NCI-H2171 treated with DMSO at 0.1 percent for 48 hours (cell line): Measurements from ENCODE around the gene ODF4.
A peak's percentile ranks its signal among the peaks of the same experiment; 100 is the strongest.
"Not testable (repeated sequence)": the region's sequence is repeated elsewhere in the genome, so short reads cannot be mapped to it uniquely, and the experiment has no call there.

Experiments used
- DNase-seq: peaks from one replicate; lab custom pipeline; 2025; lab: John Stamatoyannopoulos, UW

ODF4 gene

DNA sequence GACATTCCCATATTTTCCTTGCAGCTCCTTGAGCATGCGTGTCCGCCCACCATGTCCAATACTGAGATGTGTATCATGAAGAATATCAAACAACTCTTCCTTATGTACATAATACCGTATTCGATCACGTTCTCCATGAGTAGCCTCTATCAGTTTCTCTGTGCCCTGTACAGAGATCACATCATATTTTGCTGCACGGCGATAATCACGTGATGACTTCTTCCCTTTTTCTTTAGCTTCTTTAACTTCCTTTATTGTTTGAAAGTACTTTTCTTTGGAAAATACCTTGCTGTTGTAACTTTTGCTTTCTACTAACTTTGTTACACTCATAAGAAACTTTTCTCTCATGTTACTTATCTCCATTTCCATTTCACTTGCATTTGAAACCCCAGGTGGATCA is 30.3 kb downstream of the ODF4 start:
- DNase-seq = no peak

DNA sequence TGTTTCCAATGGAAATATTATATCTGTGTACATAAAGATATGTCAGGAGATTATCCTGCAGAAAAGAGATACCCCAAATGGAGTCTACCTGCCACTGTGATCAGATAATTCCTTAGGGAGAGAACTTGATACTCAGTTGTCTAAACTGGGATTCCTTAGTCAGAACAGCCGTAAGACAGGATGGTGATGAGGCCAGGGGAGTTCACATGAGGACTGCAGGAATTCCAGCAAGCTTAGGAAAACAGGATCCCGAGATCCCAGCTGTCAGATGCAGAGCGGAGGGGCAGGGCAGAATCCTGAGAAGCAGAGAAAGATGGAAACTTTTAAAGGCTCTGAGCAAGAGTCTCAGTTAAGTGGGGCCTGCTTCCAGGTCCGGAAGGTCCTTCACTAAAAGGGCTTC is 32.1 kb downstream of the ODF4 start:
- DNase-seq = peak; percentile 75

DNA sequence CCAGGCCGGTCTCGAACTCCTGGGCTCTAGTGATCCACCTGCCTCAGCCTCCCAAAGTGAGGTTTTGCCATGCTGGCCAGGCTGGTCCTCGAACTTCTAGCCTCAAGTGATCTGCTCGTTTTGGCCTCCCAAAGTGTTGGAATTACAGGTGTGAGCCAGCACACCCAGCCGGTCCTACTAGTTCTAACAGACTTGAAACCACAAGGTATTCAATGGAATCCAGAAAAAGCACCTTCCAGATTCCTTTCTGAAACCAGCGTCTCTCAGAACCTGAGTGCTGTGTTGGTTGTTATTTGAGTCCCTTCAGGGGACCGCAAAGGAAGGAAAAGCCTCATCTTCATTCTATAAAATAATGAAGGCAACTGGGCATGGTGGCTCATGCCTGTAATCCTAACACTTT is 32.8 kb downstream of the ODF4 start:
- no peak for DNase-seq

DNA sequence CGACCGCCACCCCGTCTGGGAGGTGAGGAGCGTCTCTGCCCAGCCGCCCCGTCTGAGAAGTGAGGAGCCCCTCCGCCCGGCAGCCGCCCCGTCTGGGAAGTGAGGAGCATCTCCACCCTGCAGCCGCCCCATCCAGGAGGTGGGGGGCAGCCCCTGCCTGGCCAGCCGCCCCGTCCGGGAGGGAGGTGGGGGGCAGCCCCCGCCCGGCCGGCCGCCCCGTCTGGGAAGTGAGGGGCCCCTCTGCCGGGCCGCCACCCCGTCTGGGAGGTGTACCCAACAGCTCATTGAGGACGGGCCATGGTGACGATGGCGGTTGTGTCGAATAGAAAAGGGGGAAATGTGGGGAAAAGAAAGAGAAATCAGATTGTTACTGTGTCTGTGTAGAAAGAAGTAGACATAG is 34.2 kb downstream of the ODF4 start:
- not testable (repeated sequence) for DNase-seq

- DNase-seq = peak; percentile 57
Measured at GRCh38 chr17:8375738-8376259, 36.2 kb downstream of the ODF4 start.

- peak; percentile 94 for DNase-seq
Measured at GRCh38 chr17:8376271-8377067, 36.8 kb downstream of the ODF4 start, which contains the start of gene KRABD2. TSS of gene KRABD2 (minus strand) at chr17:8376704.

- DNase-seq = no peak
Measured at GRCh38 chr17:8377422-8377821, 37.8 kb downstream of the ODF4 start.

DNA sequence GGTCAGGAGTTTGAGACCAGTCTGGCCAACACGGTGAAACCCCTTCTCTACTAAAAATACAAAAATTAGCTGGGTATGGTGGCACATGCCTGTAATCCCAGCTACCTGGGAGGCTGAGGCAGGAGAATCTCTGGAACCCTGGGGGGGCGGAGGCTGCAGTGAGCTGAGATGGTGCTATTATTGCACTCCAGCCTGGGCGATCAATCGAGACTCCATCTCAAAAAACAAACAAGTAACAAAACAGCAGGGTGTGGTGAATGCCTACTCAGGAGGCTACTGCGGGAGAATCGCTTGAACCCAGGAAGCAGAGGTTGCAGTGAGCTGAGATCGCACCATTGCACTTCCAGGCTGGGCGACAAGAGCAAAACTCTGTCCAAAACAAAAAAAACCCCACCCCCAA is 38.5 kb downstream of the ODF4 start:
- DNase-seq = not testable (repeated sequence)

- no peak for DNase-seq
Measured at GRCh38 chr17:8380049-8380448, 40.4 kb downstream of the ODF4 start.

DNA sequence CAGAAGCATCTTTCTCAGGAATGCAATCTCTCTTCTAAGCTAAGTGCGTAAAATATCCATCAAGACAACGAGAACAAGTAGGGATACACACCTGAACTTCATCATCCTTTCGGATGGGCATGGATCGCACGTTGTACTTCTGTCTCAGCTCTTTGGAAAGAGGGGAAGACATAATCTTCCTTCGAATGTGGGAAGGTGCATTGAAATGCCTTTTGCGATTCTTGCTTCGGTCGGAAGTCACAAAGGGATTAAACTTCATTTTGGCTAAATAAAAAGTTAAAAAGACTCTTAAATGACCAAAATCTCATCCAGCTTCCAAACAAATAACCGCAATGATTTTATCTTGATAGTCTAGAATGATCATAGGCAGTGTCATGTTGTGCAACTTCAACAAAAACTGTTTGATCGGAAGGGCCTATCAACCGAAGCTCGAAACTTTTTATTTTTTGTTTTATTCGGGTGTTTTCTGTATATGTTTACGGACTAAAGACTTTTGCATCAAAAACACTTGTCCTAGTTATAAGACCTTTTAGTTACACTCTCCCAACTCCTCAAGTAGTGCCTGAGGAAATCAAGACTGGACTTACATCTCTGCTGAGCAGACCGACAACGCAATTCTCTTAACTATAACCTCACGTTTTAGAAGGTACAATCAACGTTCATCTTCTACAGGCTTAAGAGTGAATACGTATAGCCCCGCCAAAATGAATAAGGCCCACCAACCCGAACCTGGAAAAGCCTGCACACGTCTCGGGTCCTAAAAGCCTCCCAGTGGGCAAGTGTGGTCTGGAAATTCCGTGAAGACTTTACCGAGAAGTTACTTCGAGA is 42.6 kb downstream of the ODF4 start:
- no peak for DNase-seq

GRCh38 chr17:8382880-8383142 is 43.2 kb downstream of the ODF4 start:
- DNase-seq = no peak

DNA sequence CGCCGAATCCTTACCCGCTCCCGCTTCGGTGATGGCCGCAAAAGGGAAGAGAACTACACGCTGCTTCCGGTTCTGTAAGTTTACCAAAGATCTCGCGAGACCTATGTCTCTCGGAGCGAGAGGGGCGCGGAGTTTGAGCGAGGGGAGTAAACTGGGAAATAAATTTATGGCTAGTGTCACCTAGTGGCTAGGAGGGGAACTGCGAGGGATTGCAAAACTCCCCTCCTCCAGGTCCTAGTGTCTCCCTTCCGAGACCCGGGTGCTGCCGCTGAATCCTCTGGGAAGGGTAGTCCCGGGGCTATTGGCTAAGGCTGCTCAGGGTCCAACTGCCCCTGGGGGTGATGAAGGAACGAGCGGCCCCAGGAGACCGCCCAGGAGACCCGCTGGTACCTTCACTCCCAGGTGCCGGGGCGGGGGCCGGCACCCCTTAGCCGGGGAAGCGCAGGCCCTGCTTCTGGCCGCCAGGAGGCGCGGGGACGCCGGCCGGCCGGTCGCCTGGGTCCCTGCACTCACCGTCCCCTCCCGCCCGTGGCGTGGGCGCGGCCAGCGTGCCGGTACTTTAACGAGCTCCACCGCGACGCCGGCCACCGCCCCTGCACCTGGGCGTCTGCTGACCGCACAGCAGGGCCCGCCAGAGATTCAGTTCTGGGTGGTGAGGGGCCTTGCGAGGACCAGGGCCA is 43.6 kb downstream of the ODF4 start, which contains the start of gene RPL26:
Gene RPL26 (minus strand): TSS at position 51 of the 680 bp plus-strand sequence. CDS start 883 bp downstream, outside the sequence.
- peak; percentile 99 for DNase-seq

DNA sequence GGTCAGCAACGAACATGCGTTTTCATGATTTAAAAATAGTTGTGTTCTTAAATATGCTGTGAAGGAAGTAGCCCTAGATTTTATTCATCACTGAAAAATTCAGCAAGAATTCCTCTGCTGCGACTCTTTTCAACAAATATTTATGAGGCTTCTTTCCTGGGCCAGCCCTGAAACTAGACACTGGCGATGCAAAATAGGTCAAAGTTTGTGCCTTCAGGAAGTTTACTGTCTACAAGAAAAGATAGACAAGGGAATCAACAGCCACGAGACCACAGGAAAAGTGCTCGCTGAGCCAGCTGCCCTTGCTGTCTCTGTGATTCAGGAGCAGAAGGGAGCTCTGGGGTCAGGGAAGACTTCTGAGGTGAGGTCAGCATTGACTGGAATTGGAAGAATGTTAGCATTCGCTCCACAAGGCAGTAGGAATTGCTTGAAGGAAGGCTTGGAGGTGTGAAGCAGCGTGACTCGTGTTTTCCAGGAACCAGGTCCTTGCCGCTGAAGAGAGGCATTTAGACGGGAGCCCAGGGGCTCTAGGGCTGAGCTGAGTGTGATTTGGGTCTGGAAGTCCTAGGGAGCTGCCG is 45.2 kb downstream of the ODF4 start:
- no peak for DNase-seq

GRCh38 chr17:8386841-8387240 is 47.2 kb downstream of the ODF4 start:
- DNase-seq = no peak

- DNase-seq = no peak
Measured at GRCh38 chr17:8387914-8388651, 48.4 kb downstream of the ODF4 start.

DNA sequence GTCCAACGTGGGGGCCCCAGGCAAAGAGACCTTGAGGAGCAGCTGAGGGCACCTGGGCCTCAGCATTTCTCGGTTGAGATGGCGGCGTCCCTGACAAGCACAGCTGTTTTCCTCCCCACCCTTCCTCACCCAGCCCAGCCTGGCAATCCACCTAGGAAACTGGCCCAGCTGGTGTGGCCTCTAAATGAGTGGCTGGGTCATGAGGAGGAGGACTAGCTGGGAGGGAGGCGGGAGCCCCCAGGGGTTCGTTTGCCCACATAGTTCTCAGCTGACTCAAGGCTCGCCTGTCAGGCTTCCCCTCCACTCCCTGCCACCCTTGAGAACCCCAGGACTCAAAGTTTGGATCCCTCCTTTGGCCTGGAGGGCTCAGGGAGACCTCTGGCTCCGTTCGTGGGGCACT is 52.1 kb downstream of the ODF4 start:
- DNase-seq = no peak

DNA sequence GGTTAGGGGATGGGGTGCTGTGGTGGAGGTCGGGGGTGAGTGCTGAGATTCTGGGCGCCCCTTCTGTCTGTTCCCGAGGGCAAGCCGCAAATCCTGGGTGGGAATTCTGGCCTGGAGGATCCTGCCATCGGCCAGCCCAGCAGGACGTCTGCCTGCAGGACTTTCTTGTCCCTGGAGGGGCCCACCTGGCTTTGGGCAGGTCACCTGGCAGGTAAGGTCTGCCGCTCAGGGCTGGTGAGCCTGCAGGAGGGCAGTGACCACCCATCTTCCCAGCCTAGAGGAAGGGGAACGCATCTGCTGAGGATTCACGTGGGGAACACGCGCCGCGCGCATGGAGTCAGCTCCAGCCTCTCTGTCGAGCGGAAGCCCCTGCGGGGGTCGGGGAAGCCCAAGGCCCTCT is 52.6 kb downstream of the ODF4 start:
- DNase-seq = no peak

- no peak for DNase-seq
Measured at GRCh38 chr17:8392674-8393469, 53.2 kb downstream of the ODF4 start.

GRCh38 chr17:8393470-8394231 is 54.0 kb downstream of the ODF4 start:
- DNase-seq = no peak

DNA sequence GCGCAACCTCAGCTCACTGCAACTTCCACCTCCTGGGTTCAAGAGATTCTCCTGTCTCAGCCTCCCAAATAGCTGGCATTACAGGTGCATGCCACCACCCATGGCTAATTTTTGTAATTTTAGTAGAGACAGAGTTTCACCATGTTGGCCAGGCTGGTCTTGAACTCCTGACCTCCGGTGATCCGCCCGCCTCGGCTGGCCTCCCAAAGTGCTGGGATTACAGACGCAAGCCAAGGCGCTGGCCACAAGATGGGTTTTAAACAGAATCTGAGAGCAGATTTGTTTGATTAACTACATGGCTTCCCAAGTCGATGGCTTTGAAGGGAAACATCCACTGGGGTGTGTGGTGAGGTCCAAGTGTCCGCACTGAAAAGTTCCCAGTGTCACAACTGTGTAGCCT is 54.9 kb downstream of the ODF4 start:
- not testable (repeated sequence) for DNase-seq
